ENCODE results near the gene CISH.

CISH gene

GRCh38 chr3:50637011-50637410, 25.4 kb upstream of the CISH start:
- peaks cover 40% of the 10 kb centered on the region for H3K36me3 ChIP-seq (ENCODE audit: insufficient read depth, low read length)
- peak overlapping the region; percentile 6 for H3K4me2 ChIP-seq (ENCODE audit: low read depth, low read length, poor library complexity, severe bottlenecking)
- no peak overlapping the region for H3K9ac ChIP-seq (ENCODE audit: low read depth, low read length, poor library complexity, severe bottlenecking)
- H3K4me1 ChIP-seq (ENCODE audit: insufficient read depth, low read length, poor library complexity, severe bottlenecking) = peaks cover 43% of the 10 kb centered on the region
- peaks cover 58% of the 10 kb centered on the region for H4K20me1 ChIP-seq (ENCODE audit: insufficient read depth, low read length, poor library complexity, severe bottlenecking)
- H3K9me2 ChIP-seq (replicated peaks; ENCODE audit: low read depth, low read length) = no peaks in the 10 kb centered on the region
- no peak for TF ChIP-seq EZH2phosphoT487 (IDR thresholded peaks at IDR 0.05; ENCODE audit: borderline replicate concordance)
- TF ChIP-seq, protein P1, sequence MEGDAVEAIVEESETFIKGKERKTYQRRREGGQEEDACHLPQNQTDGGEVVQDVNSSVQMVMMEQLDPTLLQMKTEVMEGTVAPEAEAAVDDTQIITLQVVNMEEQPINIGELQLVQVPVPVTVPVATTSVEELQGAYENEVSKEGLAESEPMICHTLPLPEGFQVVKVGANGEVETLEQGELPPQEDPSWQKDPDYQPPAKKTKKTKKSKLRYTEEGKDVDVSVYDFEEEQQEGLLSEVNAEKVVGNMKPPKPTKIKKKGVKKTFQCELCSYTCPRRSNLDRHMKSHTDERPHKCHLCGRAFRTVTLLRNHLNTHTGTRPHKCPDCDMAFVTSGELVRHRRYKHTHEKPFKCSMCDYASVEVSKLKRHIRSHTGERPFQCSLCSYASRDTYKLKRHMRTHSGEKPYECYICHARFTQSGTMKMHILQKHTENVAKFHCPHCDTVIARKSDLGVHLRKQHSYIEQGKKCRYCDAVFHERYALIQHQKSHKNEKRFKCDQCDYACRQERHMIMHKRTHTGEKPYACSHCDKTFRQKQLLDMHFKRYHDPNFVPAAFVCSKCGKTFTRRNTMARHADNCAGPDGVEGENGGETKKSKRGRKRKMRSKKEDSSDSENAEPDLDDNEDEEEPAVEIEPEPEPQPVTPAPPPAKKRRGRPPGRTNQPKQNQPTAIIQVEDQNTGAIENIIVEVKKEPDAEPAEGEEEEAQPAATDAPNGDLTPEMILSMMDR (conservative IDR thresholded peaks at IDR 0.05; ENCODE audit: low read length) = no peak
- no peaks in the 10 kb centered on the region for H3K9me3 ChIP-seq (ENCODE audit: insufficient read depth, low read depth, low read length)
- peaks cover 83% of the 10 kb centered on the region for H3K79me2 ChIP-seq (ENCODE audit: insufficient read depth, low read length)
- H3K27me3 ChIP-seq (ENCODE audit: insufficient read depth, low read length, poor library complexity, severe bottlenecking) = no peaks in the 10 kb centered on the region
- no peak overlapping the region for H2AFZ ChIP-seq (ENCODE audit: low read length)
- H3F3A ChIP-seq (ENCODE audit: low read depth) = peaks cover 8% of the 10 kb centered on the region; the same call in 1 of the 2 replicates
- no peak overlapping the region for H3K4me3 ChIP-seq (ENCODE audit: low read length, poor library complexity, severe bottlenecking)

- TF ChIP-seq EZH2phosphoT487 (IDR thresholded peaks at IDR 0.05; ENCODE audit: borderline replicate concordance) = no peak
- TF ChIP-seq, protein P1 (conservative IDR thresholded peaks at IDR 0.05; ENCODE audit: low read length) = no peak
- H4K20me1 ChIP-seq (ENCODE audit: insufficient read depth, low read length, poor library complexity, severe bottlenecking) = peaks cover 64% of the 10 kb centered on the region
Measured at GRCh38 chr3:50635066-50635465, 23.5 kb upstream of the CISH start.

DNA sequence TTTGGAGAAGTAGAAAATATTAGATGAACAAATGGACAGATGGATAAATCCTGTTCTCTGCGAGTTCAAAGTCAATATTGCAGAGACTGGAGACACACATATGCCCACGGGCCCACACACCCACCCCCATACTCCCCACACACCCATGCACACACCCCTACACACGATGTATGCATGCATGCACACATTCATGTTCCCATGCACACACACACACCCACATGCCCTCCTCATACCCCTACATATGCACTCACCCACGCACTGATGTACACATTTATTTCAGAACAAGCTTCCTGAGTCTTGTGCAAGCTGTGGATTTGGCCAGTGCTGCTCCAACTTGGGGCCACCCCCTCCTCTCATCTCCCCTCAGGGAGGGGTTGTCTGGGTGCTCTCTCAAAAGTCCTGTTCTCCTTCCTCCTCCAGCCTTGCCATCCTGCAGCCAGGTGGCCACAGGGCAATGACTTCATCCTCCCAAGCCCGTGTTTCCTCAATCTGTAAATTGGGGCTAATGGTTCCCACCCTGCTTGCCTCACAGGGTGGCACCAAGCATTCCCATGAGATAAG, 21.7 kb upstream of the CISH start:
- Histone ChIP-seq H4K20me1 (ENCODE audit: insufficient read depth, low read length, poor library complexity, severe bottlenecking) (peaks cover 57% of the 10 kb centered on the region), H3F3A (ENCODE audit: low read depth) (peaks cover 16% of the 10 kb centered on the region; the same call in 1 of the 2 replicates), H2AFZ (ENCODE audit: low read length) (no peak overlapping the region), H3K36me3 (ENCODE audit: insufficient read depth, low read length) (peaks cover 14% of the 10 kb centered on the region; the same call in 1 of the 2 replicates), H3K27me3 (ENCODE audit: insufficient read depth, low read length, poor library complexity, severe bottlenecking) (no peaks in the 10 kb centered on the region), H3K4me3 (ENCODE audit: low read length, poor library complexity, severe bottlenecking) (peak overlapping the region; percentile 50), H3K9ac (ENCODE audit: low read depth, low read length, poor library complexity, severe bottlenecking) (peak overlapping the region; percentile 41), H3K4me2 (ENCODE audit: low read depth, low read length, poor library complexity, severe bottlenecking) (peak overlapping the region; percentile 95), H3K9me3 (ENCODE audit: insufficient read depth, low read depth, low read length) (no peaks in the 10 kb centered on the region), H3K79me2 (ENCODE audit: insufficient read depth, low read length) (peaks cover 99% of the 10 kb centered on the region), H3K4me1 (ENCODE audit: insufficient read depth, low read length, poor library complexity, severe bottlenecking) (peaks cover 80% of the 10 kb centered on the region), H3K9me2 (replicated peaks; ENCODE audit: low read depth, low read length) (no peaks in the 10 kb centered on the region)
- TF ChIP-seq EZH2phosphoT487 (IDR thresholded peaks at IDR 0.05; ENCODE audit: borderline replicate concordance) = no peak
- TF ChIP-seq, protein P1 (conservative IDR thresholded peaks at IDR 0.05; ENCODE audit: low read length) = no peak

More at GRCh38 chr3:50635066-50635465, 23.5 kb upstream of the CISH start:
- no peak overlapping the region for H3K9ac ChIP-seq (ENCODE audit: low read depth, low read length, poor library complexity, severe bottlenecking)
- no peaks in the 10 kb centered on the region for H3K9me3 ChIP-seq (ENCODE audit: insufficient read depth, low read depth, low read length)
- peaks cover 99% of the 10 kb centered on the region for H3K79me2 ChIP-seq (ENCODE audit: insufficient read depth, low read length)
- no peak overlapping the region for H3K4me3 ChIP-seq (ENCODE audit: low read length, poor library complexity, severe bottlenecking)
- peaks cover 16% of the 10 kb centered on the region; the same call in 1 of the 2 replicates for H3F3A ChIP-seq (ENCODE audit: low read depth)
- H3K27me3 ChIP-seq (ENCODE audit: insufficient read depth, low read length, poor library complexity, severe bottlenecking) = no peaks in the 10 kb centered on the region
- peaks cover 62% of the 10 kb centered on the region for H3K4me1 ChIP-seq (ENCODE audit: insufficient read depth, low read length, poor library complexity, severe bottlenecking)
- H3K9me2 ChIP-seq (replicated peaks; ENCODE audit: low read depth, low read length) = no peaks in the 10 kb centered on the region
- H2AFZ ChIP-seq (ENCODE audit: low read length) = no peak overlapping the region
- no peak overlapping the region for H3K4me2 ChIP-seq (ENCODE audit: low read depth, low read length, poor library complexity, severe bottlenecking)
- peaks cover 20% of the 10 kb centered on the region; the same call in 1 of the 2 replicates for H3K36me3 ChIP-seq (ENCODE audit: insufficient read depth, low read length)
